Prostate gland (tissue), 2 donors: Measurements from ENCODE around the gene ABHD17A.

ENCODE experiments used
- CTCF ChIP-seq, 4 experiments: fragments of 200-600 bp in 2 of 4; fragments of 450-650 bp in 2 of 4; sonication (generic) in 2 of 4; IDR thresholded peaks; 1 replicate in 3 of 4; 2 replicates in 1 of 4; pipeline ENCODE4 v1.5.1; 2016 to 2019; ENCODE audit warnings: antibody characterized with exemption in 4 of 4, mild to moderate bottlenecking in 2 of 4, moderate library complexity in 2 of 4
- POLR2AphosphoS5 ChIP-seq: sonication (generic); formaldehyde crosslinking; IDR thresholded peaks from one replicate; pipeline ENCODE4 v1.6.1; 2017; ENCODE audit warnings: antibody characterized with exemption

GRCh38 chr19:1854039-1854541 is 31.2 kb downstream of the ABHD17A start:
- TF ChIP-seq CTCF (IDR thresholded peaks at IDR 0.05) (no peak), POLR2AphosphoS5 (no peak)
